Dedifferentiated amniotic fluid mesenchymal stem cell (primary cell): ENCODE data around the gene ATAD3A.

Experiments used
- DNase-seq: peaks from one replicate; pipeline ENCODE4 v3.0.0-alpha.2; 2016; ENCODE audit errors: extremely low spot score

ATAD3A gene

DNA sequence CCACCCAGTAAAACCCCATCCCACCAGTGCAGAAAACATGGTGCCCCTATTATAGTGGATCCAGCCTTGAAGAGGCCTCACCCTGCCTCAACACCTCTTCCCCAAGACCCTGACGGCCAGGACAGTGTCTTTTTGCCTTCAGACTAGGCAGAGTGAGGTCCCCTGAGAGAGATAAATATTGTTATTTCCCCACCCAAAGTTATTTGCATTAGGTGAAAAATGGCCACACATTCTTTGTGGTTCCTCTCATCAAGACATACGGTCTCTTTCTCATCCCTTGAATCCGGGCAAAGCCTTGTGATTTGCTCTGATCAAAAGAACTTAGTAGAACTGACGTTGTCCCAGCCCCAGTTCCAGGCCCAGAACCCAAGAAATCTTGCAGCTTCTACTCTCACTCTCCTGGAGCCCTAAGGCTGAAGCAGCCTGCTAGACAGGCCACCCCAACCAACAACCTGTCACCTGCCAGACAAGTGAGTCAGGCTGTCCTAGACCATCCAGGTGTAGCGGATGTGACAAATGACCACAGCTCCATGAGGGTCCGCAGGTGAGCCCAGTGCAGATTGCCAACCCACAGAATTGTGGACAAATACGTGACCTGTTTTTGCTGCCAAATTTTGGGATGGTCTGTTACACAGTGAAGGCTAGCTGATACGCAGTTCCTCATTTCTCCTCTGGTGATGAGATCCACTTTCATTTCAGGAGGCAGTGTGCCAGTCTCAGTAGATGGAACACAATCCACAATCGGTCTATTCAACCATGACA is 70.8 kb downstream of the ATAD3A start:
- DNase-seq: no peak

DNA sequence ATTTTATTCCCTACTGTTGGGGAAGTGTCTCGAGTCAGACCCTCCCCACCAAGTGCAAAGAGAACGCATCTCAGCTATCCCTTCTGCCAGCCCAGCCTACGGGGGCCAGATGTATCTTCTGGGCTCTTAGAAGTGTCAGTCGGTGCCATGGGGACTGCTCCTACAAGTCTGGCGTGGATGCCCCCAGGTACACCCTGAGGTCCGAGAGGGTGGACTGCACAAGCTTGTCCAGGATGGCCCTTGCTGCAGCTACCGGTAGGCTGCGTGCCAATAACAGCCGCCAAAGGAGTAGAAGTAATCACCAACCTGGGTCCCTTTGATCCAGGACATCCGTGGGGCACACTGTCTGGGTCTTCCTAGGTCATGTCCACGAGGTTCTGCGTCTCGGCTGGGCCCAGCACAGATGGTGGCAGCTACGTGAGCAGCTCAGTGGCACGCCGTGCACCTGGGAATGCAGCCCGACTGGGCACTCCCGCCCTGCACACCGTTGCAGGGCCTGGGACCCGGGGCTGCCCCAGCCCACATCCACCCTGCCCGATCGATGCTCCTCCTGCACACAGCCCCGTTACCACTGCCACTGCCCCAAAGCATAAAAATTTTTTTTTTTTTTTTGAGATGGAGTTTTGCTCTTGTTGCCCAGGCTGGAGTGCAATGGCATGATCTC is 71.5 kb downstream of the ATAD3A start:
- DNase-seq: no peak
